ENCODE results near the gene ARAP3. TPM values are rescaled to one million over a fixed set of nuclear protein-coding genes. Genes with fewer than 3 reads are reported as not detected.

The ARAP3 gene
- polyA plus RNA-seq, 1 donor (not counting 4 experiments of a cell fraction or from before 2014, with no cell fraction given) = 1.3 TPM

DNA sequence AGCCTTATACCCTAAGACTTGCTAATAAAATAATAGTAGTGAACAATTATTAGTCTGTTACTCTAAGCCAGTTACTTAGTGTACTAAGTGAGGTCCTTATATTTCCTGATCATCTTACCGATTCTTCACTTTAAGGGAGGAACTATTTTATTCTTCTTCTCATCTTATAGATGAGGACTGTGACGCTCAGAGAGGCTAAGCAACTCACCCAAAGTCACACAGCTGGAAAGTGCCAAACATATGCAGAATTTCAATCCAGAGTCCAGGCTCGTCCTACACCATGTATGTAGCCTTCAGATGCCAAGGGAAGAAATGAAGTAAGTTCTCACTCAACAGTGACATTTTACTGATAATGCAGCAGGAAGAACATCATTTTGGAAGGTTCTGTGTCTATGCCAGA, 34.4 kb upstream of the ARAP3 start:
- no peak overlapping the region for H2AFZ ChIP-seq (ENCODE audit: control insufficient read depth, low read length)
- H3K4me2 ChIP-seq (ENCODE audit: control insufficient read depth, extremely low read depth, insufficient read depth, low read depth, low read length) = peak overlapping the region; percentile 55
- H3K9me1 ChIP-seq (ENCODE audit: control insufficient read depth, extremely low read depth, insufficient read depth, low read length) = no peaks in the 10 kb centered on the region
- TF ChIP-seq EZH2 (IDR thresholded peaks at IDR 0.05; ENCODE audit: low read length) = no peak
- TF ChIP-seq, protein P1, sequence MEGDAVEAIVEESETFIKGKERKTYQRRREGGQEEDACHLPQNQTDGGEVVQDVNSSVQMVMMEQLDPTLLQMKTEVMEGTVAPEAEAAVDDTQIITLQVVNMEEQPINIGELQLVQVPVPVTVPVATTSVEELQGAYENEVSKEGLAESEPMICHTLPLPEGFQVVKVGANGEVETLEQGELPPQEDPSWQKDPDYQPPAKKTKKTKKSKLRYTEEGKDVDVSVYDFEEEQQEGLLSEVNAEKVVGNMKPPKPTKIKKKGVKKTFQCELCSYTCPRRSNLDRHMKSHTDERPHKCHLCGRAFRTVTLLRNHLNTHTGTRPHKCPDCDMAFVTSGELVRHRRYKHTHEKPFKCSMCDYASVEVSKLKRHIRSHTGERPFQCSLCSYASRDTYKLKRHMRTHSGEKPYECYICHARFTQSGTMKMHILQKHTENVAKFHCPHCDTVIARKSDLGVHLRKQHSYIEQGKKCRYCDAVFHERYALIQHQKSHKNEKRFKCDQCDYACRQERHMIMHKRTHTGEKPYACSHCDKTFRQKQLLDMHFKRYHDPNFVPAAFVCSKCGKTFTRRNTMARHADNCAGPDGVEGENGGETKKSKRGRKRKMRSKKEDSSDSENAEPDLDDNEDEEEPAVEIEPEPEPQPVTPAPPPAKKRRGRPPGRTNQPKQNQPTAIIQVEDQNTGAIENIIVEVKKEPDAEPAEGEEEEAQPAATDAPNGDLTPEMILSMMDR (optimal IDR thresholded peaks at IDR 0.05 in 1 of 3, IDR thresholded peaks at IDR 0.05 in 1 of 3, conservative IDR thresholded peaks at IDR 0.05 in 1 of 3; ENCODE audit: extremely low read depth in 1 of 3, insufficient read depth in 2 of 3, low read length in 3 of 3) = no peak
- no peak overlapping the region for H3K4me3 ChIP-seq (ENCODE audit: control insufficient read depth in 2 of 3, extremely low read depth in 1 of 3, insufficient read depth in 2 of 3, low read depth in 1 of 3, low read length in 3 of 3)
- no peaks in the 10 kb centered on the region for H3K79me2 ChIP-seq (ENCODE audit: control insufficient read depth, insufficient read depth, low read length)
- dilution Hi-C loops (cut with MboI; ENCODE audit: extremely low pct_ligation_motif_present, low sequenced_read_pairs) = no loop called here
- peaks cover 51% of the 10 kb centered on the region for H3K4me1 ChIP-seq (ENCODE audit: control insufficient read depth, extremely low read depth, insufficient read depth, low read length)
- H3K27me3 ChIP-seq (ENCODE audit: control insufficient read depth, extremely low read depth, insufficient read depth, low read length) = no peaks in the 10 kb centered on the region
- H3K27ac ChIP-seq (ENCODE audit: control insufficient read depth, insufficient read depth, low read length) = no peak overlapping the region
- FAIRE-seq (peak; percentile 17), DNase-seq (ENCODE audit: low read depth, low spot score) (no peak)
- H4K20me1 ChIP-seq (ENCODE audit: control insufficient read depth, extremely low read depth, insufficient read depth, low read length) = no peaks in the 10 kb centered on the region
- H3K9me3 ChIP-seq (ENCODE audit: control insufficient read depth, low read depth, low read length) = no peaks in the 10 kb centered on the region
- H3K9ac ChIP-seq (ENCODE audit: control insufficient read depth, extremely low read depth, insufficient read depth, low read length) = no peak overlapping the region
- H3K36me3 ChIP-seq (ENCODE audit: control insufficient read depth in 2 of 2, extremely low read depth in 1 of 2, insufficient read depth in 2 of 2, low read length in 2 of 2) = no peaks in the 10 kb centered on the region

DNA sequence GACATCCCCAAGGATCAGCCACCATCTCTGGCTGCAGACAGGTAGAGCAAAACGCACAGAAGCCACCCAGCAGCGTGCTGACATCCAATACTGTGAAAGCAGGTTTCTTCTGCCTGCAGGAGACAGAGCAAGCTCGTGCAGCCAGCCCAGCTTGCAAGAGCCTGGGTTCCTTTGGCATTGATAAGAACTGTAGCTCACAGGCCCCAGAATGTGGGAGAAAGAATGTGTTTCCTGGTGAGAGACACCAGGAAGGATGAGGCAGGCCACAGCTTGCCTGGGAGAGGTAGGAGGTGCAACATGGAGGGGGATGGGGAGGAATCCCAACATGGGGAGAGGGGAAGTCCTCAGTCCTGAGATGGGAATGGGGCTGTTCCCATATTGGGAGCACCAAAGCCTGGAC, 34.0 kb upstream of the ARAP3 start:
- H3K27me3 ChIP-seq (ENCODE audit: control insufficient read depth, extremely low read depth, insufficient read depth, low read length) = no peaks in the 10 kb centered on the region
- peak; percentile 91 for FAIRE-seq
- no peaks in the 10 kb centered on the region for H3K36me3 ChIP-seq (ENCODE audit: control insufficient read depth in 2 of 2, extremely low read depth in 1 of 2, insufficient read depth in 2 of 2, low read length in 2 of 2)
- DNase-seq (ENCODE audit: low read depth, low spot score) = peak; percentile 58
- peak overlapping the region in 2 of 3 experiments; percentile 6 to 25 for H3K4me3 ChIP-seq (ENCODE audit: control insufficient read depth in 2 of 3, extremely low read depth in 1 of 3, insufficient read depth in 2 of 3, low read depth in 1 of 3, low read length in 3 of 3)
- no peaks in the 10 kb centered on the region for H3K79me2 ChIP-seq (ENCODE audit: control insufficient read depth, insufficient read depth, low read length)
- peak overlapping the region; percentile 22 for H3K9ac ChIP-seq (ENCODE audit: control insufficient read depth, extremely low read depth, insufficient read depth, low read length)
- H3K9me3 ChIP-seq (ENCODE audit: control insufficient read depth, low read depth, low read length) = no peaks in the 10 kb centered on the region
- H4K20me1 ChIP-seq (ENCODE audit: control insufficient read depth, extremely low read depth, insufficient read depth, low read length) = no peaks in the 10 kb centered on the region
- peaks cover 51% of the 10 kb centered on the region for H3K4me1 ChIP-seq (ENCODE audit: control insufficient read depth, extremely low read depth, insufficient read depth, low read length)
- H3K27ac ChIP-seq (ENCODE audit: control insufficient read depth, insufficient read depth, low read length) = peak overlapping the region; percentile 87
- no peak overlapping the region for H2AFZ ChIP-seq (ENCODE audit: control insufficient read depth, low read length)
- dilution Hi-C loops (cut with MboI; ENCODE audit: extremely low pct_ligation_motif_present, low sequenced_read_pairs) = no loop called here
- no peaks in the 10 kb centered on the region for H3K9me1 ChIP-seq (ENCODE audit: control insufficient read depth, extremely low read depth, insufficient read depth, low read length)
- H3K4me2 ChIP-seq (ENCODE audit: control insufficient read depth, extremely low read depth, insufficient read depth, low read depth, low read length) = peak overlapping the region; percentile 55
- TF ChIP-seq, protein P1 (optimal IDR thresholded peaks at IDR 0.05 in 1 of 3, IDR thresholded peaks at IDR 0.05 in 1 of 3, conservative IDR thresholded peaks at IDR 0.05 in 1 of 3; ENCODE audit: extremely low read depth in 1 of 3, insufficient read depth in 2 of 3, low read length in 3 of 3) = peak in 1 of 3 experiments; percentile 17
- TF ChIP-seq EZH2 (IDR thresholded peaks at IDR 0.05; ENCODE audit: low read length) = no peak

Data from keratinocyte (primary cell).